ENCODE data around the gene TULP1.
"Not testable (repeated sequence)": the region's sequence is repeated elsewhere in the genome, so short reads cannot be mapped to it uniquely, and the experiment has no call there.

The TULP1 gene

GRCh38 chr6:35512740-35513139 lies at the start of gene TULP1:
TSS of gene TULP1 (minus strand) at chr6:35512896. CDS start at chr6:35512858, 38 bp downstream.
- DNase-seq = no peak

GRCh38 chr6:35562060-35562459 lies 49.4 kb upstream of the TULP1 start:
- no peak for DNase-seq

- DNase-seq = no peak
Observed at GRCh38 chr6:35561113-35561512, 48.4 kb upstream of the TULP1 start.

- DNase-seq = no peak
Observed at GRCh38 chr6:35558571-35558970, 45.9 kb upstream of the TULP1 start.

GRCh38 chr6:35557239-35557638 lies 44.5 kb upstream of the TULP1 start:
- no peak for DNase-seq

GRCh38 chr6:35554811-35555210 lies 42.1 kb upstream of the TULP1 start:
- DNase-seq = no peak

GRCh38 chr6:35553315-35553714 lies 40.6 kb upstream of the TULP1 start:
- no peak for DNase-seq

GRCh38 chr6:35552285-35552917 lies 39.7 kb upstream of the TULP1 start:
- DNase-seq = peak in 1 of 2 experiments; percentile 35

GRCh38 chr6:35550437-35550836 lies 37.7 kb upstream of the TULP1 start:
- no peak for DNase-seq

GRCh38 chr6:35547676-35548075 lies 35.0 kb upstream of the TULP1 start:
- DNase-seq = no peak

GRCh38 chr6:35544769-35545361 lies 32.2 kb upstream of the TULP1 start:
- no peak for DNase-seq

GRCh38 chr6:35543459-35544193 lies 30.9 kb upstream of the TULP1 start:
- no peak for DNase-seq

GRCh38 chr6:35541836-35542235 lies 29.1 kb upstream of the TULP1 start:
- no peak for DNase-seq

- DNase-seq = no peak
Observed at GRCh38 chr6:35539223-35539622, 26.5 kb upstream of the TULP1 start.

GRCh38 chr6:35535847-35536246 lies 23.2 kb upstream of the TULP1 start:
- not testable (repeated sequence) for DNase-seq

GRCh38 chr6:35534407-35535170 lies 21.9 kb upstream of the TULP1 start:
- DNase-seq = no peak

- DNase-seq = no peak
Observed at GRCh38 chr6:35533981-35534380, 21.3 kb upstream of the TULP1 start.

GRCh38 chr6:35532126-35532525 lies 19.4 kb upstream of the TULP1 start:
- DNase-seq = no peak

GRCh38 chr6:35524380-35525020 lies 11.8 kb upstream of the TULP1 start:
- no peak for DNase-seq

- DNase-seq = peak in 1 of 2 experiments; percentile 82
Observed at GRCh38 chr6:35522660-35523658, 10.3 kb upstream of the TULP1 start.

GRCh38 chr6:35522151-35522550 lies 9.5 kb upstream of the TULP1 start:
- DNase-seq = no peak

GRCh38 chr6:35521235-35521634 lies 8.5 kb upstream of the TULP1 start:
- DNase-seq = no peak

Measured in NCI-H526 (cell line).